Loucy (cell line): ENCODE results near the gene PAN2.
A peak's percentile ranks its signal among the peaks of the same experiment; 100 is the strongest.

ENCODE experiments used
- EZH2phosphoT487 ChIP-seq: fragments of 200-600 bp; IDR thresholded peaks from 2 replicates; pipeline ENCODE4 v1.6.1; 2018; ENCODE audit warnings: antibody characterized with exemption, mild to moderate bottlenecking, moderate library complexity, borderline replicate concordance
- TF ChIP-seq, protein P1 (sequence below): fragments of 200-600 bp; sonication (generic); conservative IDR thresholded peaks from 2 replicates; pipeline ENCODE4 v1.5.1; 2014; ENCODE audit warnings: mild to moderate bottlenecking, antibody characterized with exemption, low read length

DNA sequence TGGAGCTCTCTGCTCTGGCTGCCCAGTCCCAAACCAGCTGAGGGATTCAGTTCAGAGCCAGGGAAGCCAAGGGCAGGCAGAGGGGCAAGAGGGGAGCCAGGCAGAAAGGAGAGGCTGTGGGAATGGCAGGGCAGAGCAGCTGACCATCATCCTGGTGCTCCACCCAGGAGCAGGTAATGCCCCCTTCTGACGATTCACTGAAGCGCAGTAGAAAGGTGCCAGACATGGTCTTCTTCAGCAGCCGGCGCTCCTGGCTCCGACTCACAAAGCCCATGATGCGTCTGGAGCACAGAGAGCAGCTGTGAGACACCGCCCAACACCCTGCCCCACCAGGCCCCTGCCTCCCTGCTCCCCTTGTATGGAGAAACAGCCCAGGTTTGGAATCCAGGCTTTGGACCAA lies 12.9 kb upstream of the PAN2 start:
- TF ChIP-seq, protein P1, sequence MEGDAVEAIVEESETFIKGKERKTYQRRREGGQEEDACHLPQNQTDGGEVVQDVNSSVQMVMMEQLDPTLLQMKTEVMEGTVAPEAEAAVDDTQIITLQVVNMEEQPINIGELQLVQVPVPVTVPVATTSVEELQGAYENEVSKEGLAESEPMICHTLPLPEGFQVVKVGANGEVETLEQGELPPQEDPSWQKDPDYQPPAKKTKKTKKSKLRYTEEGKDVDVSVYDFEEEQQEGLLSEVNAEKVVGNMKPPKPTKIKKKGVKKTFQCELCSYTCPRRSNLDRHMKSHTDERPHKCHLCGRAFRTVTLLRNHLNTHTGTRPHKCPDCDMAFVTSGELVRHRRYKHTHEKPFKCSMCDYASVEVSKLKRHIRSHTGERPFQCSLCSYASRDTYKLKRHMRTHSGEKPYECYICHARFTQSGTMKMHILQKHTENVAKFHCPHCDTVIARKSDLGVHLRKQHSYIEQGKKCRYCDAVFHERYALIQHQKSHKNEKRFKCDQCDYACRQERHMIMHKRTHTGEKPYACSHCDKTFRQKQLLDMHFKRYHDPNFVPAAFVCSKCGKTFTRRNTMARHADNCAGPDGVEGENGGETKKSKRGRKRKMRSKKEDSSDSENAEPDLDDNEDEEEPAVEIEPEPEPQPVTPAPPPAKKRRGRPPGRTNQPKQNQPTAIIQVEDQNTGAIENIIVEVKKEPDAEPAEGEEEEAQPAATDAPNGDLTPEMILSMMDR = peak; percentile 40
- TF ChIP-seq EZH2phosphoT487 = no peak
